GM19324 (cell line): ENCODE data around the gene PIK3C2A.

Experiments used
- ATAC-seq: cut with Tn5 transposase; IDR thresholded peaks from one replicate; pipeline ENCODE4 v1.9.1; 2021; ENCODE audit warnings: mild to moderate bottlenecking, moderate library complexity; ENCODE audit not compliant: unreplicated experiment, low FRiP score

PIK3C2A gene

GRCh38 chr11:17162376-17162775, 45.4 kb downstream of the PIK3C2A start:
- no peak for ATAC-seq

- no peak for ATAC-seq
These were observed 46.3 kb downstream of the PIK3C2A start for GRCh38 chr11:17161515-17161914.

- ATAC-seq, result no peak
These were observed 48.3 kb downstream of the PIK3C2A start for GRCh38 chr11:17159441-17159840.
